Measurements from ENCODE around the gene NOL4L.

NOL4L gene

DNA sequence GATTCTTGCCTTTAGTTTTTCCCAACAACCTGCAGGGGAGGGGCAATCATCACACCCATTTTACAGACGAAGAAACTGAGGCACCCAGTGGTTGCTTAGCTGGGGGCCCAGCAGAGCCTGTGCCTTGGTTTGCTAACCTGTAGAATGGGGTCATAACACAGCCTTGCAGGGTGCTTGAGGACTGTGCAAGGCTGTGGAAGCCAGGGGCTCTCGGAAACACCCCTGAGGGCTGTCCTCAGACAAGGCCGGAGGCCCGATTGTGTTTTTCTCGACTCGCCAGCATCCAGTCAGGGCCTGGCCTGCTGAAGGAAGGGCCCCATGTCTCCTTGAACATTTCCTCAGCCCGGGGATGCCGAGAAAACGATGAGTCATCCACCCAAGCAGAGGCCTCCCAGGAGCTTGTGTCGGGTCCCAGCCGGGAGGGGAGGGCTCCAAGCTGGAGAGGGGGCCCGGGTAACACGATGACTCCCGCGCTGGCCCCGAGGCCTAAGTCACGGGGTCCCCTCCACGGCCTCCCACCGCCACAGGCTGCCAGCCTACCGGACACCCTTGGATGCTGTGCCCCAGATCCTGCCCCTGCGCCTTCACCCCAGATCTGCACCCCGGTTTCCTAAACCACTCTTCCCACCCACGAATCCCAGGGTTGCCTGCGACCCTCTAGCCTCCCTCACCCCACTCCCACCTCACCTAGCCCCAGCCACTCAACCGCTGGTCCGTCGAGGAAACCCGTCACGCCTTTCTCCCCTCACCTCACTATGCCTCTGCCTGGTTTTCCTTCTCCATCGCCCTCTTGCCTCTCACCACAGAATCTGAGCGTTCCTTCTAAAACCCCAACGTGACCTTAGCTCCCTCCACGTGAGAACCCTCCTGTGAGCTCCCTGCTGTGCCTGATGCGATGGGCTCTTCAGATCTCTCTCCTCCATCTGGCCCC is 10.6 kb downstream of the NOL4L start:
- peak; percentile 54 for DNase-seq

DNA sequence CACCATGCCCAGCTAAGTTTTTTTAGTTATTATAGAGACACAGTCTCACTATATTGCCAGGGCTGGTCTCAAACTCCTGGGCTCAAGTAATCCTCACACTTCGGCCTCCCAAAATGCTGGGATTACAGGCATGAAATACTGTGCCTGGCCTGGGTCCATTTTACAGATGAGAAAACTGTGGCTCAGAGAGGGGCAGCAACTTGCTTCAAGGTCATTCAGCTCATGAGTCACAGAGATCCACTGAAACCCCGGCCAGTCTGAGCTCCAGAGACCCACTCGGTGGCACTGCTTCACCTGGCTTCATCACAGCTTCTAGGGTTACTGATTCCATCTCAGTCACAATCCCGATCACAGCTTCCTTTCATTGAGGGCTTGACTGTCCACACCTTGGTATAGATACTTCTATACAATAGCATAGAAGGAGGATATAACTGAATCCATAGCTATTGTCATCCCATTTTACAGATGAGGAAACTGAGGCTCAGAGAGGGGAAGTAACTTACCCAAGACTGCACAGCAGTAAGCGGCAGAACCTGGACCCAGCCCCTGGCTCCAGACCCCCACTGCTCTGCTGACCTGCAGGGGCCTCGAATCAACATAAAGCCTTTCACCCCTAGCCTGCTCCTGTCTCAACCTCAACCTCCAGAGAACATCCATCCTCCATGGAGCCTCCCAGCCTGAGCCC is 11.8 kb downstream of the NOL4L start:
- no peak for DNase-seq

DNA sequence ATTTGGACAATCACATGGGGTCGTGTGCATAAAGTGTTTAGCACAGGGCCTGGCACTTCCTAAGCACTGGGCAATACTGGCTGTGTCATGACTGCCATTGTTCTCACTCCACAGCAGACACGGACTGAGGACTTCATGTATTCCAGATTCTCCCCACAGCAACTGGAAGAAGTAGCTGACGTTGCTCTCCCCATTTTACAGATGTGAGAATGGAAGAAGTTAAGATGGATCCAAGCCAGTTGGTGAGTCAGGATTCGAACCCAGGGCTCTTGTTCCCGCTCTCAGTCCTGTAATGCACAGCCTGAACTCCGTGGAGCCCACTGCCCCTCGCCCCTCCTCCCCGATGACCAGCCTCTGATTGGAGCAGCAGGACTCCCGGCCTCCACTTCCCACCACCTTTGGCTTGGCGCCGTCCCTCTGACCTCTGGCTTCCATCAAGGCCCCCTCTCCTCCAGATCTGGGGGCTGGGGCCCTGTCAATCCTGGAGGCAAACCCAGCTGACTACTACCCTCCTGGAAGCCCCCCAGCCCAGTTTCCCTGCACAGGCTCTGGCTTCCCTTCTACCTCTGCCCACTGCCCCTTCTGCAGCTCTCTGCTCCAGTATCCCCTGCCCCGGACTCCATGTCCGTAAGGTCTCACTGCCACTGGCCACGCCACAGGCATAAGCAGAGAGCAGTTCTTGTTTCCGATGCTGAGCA is 12.7 kb downstream of the NOL4L start:
- DNase-seq, result no peak

DNA sequence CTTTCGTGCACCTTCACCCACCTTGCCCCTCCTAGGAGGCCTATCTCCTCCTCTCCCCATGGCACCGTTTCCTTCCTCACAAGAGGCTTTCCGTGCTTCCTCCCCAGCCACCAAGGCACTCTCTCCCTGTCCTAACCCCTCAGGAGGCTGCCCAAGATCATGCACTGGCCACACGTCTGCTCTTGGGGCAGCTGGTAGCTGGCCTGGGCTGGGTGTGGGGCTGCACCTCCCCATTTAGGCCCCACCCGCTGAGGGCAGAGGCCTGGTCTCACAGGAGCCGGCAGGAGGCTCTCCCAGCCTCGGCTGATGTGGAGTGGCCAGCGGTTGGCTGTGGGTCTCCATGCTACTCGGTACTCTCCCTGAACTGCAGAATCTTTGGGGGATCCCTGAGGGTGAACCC is 13.6 kb downstream of the NOL4L start:
- DNase-seq, result no peak

DNA sequence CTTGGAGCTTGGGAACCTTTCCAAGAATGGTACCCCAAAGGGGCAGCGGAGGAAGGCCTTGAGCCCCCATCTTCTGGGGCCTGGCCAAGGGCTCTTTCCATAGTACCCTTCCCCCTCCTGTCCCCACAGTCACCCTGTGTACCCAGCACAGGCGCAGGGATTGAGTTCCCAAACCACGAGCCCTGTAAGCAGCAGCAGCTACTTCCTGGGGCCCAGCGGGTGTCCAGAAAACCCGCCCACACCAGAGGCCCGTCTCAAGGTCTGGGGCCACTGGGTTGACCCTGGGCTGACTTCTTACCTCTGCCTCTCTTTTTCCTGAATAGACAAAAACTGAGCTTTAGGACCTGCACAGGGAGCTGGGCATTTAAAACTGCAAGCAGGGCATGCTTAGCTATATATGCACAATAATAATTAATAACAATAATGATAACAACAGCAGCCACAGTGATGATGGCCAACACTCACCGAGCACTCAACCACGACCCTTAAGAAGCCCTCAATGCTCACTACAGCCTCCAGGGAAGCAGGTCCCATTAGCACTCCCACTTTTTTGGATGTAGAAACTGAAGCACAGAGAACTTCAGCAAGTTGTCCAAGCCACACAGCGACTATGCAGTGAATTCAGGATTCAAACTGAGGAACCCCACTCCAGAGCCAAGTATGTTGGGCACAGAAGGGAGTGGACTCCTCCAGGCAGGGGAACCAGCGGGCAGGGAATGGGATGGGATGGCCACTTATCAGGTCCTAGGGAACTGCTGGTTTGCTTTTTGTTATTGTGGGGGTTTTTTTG is 14.5 kb downstream of the NOL4L start:
- DNase-seq, result no peak

DNA sequence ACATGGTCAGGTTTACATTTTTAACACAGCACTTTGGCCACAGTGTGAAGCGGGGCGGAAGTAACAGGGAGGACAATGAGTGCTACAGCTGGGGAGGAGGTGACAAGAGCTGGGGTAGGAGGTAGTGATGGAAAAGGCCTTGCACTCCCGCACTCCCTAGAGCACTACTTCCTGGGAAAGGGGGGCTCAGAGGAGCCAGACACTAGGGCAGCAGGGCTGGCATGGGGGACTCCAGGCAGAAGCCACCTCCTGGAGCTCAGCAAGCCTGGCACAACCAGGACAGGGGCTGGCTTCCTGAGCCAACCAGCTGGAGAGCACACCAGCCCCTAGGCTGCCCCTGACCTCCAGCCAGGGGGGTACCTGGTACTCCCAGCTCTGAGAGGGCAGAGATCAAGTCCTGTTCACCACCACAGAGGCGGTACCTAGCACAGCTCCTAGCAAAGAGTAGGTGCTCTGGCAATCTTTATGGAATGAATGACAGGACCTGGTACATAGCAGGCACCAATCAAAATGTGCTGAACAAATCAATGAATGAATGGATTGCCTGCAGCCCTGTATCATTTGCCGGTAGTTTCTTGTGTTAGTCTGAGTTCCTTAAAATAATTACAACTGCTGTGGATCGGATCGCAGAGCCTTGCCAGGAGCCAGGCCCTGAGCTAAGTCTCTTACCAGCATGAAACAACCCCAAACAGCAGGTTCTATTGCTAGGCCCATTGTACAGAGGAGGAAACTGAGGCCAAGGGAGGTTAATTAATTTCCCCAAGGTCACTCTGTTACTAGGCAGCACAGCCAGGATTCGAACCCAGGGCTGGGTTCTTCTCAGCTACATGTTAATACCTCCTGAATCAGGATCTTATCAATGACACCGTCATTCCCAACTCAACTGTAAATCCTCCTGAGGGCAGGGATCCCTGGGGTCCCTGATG is 15.5 kb downstream of the NOL4L start:
- no peak for DNase-seq

DNA sequence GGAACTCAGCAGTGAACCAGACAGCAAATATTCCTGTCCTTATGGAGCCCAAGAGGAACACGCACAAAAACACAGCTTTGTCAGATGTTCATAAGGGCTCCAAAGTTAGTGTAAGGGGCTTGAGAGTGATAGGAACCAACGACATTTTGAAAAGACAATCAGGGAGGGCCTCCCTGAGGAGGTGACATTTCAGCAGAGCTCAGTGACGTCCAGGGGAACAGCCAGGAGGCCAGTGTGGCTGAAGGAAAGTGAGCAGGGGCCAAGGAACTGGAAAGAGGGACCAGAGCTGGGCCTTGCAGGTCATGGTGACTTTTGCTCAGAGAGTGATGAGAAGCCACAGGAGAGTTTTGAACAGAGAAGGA is 16.1 kb downstream of the NOL4L start:
- DNase-seq, result no peak

DNA sequence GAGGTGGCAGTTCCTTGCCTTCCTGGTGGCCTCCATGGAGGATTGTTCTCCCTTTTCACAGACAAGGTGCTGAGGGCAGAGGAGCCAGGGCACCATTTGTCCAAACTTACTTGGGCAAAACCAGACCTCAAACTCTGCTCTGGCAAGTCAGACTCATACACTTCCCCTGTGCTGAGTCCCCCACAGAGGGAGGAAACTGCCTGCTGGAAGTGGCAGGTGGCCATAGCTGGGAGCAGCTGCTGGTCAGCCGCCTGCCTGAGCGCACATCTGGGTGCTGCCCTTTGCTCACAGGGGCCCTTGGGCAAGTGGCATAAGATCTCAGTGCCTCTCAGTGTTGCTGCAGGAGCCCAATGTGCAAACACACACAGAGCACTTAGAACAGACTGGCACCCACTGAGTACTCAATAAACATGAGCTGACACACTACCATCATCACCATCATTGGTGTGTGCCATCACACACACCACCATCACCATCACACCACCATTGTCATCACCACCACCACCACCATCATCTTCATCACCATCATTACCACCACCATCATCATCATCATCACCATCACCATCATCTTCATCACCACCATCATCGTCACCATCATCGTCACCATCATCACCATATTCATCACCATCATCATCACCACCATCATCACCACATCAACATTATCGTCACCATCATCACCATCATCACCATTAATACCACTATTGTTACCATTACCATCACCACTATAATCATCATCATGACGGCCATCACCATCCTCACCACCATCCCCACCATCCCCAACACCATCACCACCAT is 17.6 kb downstream of the NOL4L start:
- no peak for DNase-seq

DNA sequence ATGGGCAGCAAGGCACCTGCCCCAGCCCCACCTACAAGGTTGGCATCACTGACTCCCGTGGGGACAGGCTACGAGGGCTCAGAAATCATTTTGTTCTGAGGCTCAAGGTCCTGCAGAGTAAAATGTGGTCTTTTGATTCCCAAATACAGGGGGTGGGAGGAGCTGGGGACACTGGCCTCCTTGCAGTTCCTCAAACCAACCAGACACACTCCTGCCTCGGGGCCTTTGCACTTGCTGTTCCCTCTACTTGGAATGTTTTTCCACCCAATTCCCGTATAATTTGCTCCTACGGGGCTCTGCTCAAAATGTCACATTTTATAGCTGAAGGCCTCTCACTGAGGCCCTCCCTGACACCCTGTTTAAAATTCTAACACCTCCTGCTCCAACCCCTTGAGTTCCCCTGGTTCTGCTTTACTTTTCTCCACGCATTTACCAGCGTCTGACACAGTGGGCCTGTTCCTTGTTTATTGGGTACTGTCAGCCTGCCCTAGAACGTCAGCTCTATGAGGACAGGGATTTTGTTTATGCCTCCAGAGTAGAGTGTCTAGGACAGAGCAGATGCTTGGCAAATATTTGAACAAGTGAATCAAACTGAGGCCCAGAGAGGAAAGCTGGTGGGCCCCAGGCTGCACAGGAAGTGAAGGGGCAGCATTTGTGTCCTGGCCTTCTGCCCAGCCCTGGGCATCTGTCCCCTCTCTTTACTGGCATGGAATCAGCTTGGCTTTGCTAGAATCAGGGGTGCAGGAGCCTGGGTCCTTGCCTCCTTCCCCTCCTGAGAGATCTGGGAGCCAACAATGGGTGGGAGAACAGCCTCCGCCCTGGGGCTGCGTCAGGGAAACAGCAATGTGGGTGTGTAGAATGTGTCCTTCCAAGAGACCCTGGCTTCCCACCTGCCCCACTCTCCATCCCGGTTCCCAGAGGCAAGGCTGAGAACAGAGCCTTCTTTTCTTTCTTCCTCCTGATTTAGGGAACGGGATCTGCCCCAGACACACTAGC is 18.5 kb downstream of the NOL4L start:
- no peak for DNase-seq

DNA sequence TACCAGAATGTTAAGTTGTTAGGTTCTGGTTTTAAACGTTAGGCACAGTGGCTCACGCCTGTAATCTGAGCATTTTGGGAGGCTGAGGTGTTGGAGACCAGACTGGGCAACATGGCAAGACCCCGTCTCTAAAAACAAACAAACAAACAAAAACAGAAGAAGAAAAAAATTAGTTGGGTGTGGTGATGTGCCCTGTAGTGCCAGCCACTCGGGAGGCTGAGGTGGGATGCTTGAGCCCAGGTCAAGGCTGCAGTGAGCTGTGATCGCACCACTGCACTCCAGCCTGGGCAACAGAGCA is 19.4 kb downstream of the NOL4L start:
- no peak for DNase-seq

DNA sequence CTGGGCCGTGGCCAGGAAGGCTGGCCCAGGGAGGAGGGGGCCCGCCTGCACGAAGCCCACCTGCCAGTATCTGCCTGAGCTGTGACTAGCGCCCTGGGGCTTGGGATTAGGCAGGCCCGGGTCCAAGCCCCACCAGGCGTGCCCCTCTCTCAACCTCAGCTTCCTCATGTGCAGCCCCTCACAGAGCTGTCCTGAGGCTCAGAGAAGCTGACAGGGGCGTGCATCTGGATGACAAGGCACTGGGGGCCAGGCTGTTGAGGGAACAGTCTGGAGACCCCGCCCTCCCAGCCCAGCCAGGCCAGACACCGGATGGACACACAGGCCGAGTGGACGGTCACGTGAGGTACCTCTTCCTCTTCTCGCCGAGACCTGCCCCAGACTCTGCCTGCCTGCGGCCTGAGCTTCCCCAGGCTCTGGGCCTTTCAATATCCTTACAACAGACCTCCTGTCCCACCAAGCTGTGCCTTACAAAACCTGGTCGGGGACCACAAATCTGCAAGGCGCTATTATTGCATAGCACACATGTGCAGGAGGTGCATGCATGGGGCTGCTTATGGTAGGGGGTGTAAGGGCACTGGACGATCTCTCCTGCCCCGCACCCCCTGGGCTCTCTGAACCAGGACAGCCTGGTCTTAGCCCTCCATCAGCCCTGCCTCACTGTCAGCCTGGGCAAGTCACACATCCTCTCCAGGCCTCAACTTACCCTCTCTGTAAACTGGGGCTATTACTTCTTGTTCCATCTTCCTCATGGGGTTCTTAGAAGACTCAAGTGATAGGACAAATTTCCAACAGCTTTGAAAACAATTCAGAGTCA is 20.0 kb downstream of the NOL4L start:
- DNase-seq, result no peak

DNA sequence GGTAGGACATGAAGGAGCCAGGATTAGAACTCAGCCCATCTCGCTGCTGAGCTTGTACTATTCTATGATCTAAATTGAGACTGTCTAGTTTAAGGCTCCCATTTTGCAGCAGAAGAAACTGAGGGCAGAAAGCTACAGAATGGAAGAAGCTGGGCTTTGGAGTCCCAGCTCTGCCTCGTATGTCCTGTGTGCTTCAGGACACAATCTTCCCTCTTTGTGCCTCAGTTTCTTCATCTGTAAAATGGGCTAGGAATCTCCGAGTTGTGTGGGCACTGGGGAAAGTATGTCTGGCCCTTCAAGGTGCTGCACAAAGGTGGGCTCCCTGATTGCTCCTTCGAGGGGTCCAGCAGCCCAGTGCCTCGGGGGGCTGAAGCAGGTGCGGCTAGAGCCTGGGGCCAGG is 20.7 kb downstream of the NOL4L start:
- no peak for DNase-seq

DNA sequence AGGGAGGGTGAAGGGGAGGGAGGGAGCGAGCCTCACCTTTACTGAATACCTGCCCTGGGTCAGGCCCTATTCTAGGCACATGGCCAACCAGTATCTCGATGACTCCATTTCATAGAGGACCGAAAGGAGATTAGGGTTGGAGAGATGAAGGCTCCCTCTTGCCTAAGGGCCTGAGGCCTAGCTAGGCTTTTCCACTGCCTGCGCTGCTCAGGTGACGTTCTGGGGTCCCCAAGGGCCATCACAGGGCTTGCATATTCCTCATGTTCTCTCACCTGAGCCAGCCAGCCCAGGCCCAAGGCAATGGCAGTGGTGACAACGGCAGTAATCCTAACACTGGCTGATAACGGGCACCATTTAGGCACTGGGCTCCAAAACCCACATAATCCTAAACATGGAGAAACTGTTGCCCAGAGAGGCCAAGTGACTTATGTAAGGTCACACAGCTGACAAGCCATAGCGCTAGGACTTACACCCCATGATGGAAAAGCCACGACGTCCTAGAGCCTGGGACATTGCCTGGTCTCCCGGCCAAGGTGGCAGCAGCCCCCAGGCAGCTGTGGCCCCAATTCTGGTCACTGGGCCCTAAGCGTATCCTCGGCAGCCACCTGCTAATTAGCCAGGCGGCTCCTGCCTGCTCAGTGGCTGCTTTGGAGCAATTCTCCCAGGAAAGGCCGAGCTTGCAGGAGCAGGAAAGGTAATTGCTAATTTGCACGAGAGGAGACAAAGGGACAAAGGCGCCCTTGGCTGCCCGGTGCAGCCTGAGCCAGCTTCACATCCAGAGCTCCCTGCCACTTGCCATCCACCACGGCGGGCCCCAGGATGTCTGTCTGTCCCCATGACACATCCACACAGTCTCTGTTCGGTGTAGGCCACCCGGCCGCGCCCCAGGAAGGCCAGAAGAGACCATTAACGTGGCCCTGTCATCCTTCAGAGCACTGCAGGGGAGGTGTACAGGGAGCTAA is 21.5 kb downstream of the NOL4L start:
- no peak for DNase-seq

DNA sequence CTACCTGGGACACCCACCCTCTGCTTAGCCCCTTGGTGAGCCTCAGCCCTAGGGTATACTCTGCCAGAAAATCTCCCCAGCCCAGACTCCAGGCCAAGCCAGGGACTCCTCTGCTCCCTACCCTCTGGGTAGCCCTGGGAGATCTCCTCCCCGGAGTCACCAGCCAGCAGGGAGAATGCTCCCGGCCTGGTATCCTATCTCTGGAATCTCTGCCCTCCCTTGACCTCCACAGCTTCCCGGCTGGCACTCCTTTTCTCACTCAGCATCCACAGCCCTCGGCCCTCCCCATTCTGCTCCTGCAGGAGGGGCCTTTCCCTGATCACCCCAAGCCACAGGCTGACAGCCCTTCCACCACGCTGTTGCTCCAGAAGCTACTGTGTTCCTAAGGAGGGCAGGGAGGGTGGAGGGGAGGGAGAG is 22.6 kb downstream of the NOL4L start:
- DNase-seq, result peak; percentile 18

DNA sequence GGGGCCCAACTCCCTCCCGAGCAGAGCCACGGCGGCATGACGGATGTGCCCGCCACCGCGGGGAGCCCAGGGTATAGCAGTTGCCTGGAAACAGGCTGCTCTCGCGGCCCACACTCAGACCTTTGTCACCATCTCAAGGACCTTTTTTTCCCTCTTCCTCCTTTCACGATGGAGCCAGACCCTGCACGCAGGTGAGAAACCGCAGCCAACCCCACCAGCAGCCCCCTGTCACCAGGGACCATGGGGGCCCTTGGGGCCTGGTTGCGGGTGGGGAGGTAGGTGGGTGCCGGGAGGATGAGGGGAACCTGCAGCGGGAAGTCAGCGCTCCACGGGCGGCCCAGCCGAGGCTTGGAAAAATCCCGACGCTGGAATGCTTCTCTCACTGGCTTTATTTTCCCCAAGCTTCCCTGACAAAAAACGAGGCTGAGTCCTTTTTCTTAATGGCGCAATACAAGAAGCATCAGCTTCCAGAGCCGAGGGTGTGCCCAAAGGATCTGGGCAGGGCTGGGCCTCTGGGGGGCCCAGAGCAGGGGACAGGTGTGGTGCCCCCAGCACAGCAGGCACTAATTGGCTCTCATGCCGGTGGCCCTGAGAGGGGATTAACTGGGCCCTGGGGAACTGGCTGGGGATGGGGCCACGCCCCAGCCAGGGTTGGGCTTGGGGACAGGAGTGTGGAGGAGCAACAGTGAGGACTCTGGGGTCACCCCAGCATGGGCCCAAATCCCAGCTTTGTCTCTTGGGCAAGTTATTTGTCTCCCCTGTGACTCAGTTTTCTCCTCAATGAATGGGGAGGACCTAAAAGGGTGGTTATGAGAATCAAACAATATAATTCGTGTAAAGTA is 23.9 kb downstream of the NOL4L start:
- peak; percentile 93 for DNase-seq

DNA sequence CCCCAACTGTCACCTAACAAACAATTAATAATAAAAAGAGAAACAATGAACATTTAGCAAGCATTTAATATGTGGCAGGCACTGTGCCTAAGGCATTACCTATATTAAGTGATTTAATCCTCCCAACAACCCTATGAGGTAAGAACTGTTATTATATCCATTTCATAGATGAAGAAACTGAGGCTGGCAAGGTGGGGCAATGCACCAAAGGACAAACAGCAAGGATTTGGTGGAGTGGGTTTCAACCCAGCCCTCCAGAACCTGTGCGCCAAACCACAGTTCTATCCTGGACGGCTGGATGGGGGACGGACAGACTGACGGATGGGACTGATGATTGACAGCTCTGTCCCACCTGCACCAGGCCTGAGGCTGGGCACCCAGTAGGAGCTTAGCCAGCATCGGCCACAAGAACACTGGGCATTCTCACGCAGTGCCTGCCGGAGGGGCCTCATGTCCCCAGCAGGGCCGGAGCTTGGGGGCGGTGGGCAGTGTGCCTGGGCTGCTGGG is 24.6 kb downstream of the NOL4L start:
- DNase-seq, result no peak

All from NCI-H2171 (cell line).